CD4-positive, alpha-beta T cell treated with Interleukin-6 for 4 hours (primary cell): Measurements from ENCODE around the gene SLC8A1.

Experiments used
- DNase-seq: peaks from one replicate; pipeline ENCODE4 v3.0.0-alpha.2; 2020; ENCODE audit warnings: mixed read lengths

Gene SLC8A1

GRCh38 chr2:40300391-40300790, 151.5 kb downstream of the SLC8A1 start:
- DNase-seq, result no peak

- DNase-seq, result no peak
These were observed 152.1 kb downstream of the SLC8A1 start for GRCh38 chr2:40299781-40300180.

- DNase-seq, result no peak
These were observed 152.7 kb downstream of the SLC8A1 start for GRCh38 chr2:40299173-40299572.

GRCh38 chr2:40298026-40298425, 153.9 kb downstream of the SLC8A1 start:
- no peak for DNase-seq

- no peak for DNase-seq
These were observed 159.6 kb downstream of the SLC8A1 start for GRCh38 chr2:40292291-40292690.

- no peak for DNase-seq
These were observed 162.0 kb downstream of the SLC8A1 start for GRCh38 chr2:40289771-40290404.

GRCh38 chr2:40287773-40288172, 164.1 kb downstream of the SLC8A1 start:
- no peak for DNase-seq

- no peak for DNase-seq
These were observed 164.7 kb downstream of the SLC8A1 start for GRCh38 chr2:40287195-40287594.

GRCh38 chr2:40286721-40287120, 165.2 kb downstream of the SLC8A1 start:
- no peak for DNase-seq

GRCh38 chr2:40285391-40285790, 166.5 kb downstream of the SLC8A1 start:
- no peak for DNase-seq

GRCh38 chr2:40284797-40285196, 167.1 kb downstream of the SLC8A1 start:
- no peak for DNase-seq

- no peak for DNase-seq
These were observed 168.6 kb downstream of the SLC8A1 start for GRCh38 chr2:40283111-40283909.

GRCh38 chr2:40282428-40282827, 169.5 kb downstream of the SLC8A1 start:
- DNase-seq, result no peak

- DNase-seq, result no peak
These were observed 170.6 kb downstream of the SLC8A1 start for GRCh38 chr2:40281021-40281940.

GRCh38 chr2:40279482-40279881, 172.4 kb downstream of the SLC8A1 start:
- no peak for DNase-seq

GRCh38 chr2:40279001-40279400, 172.9 kb downstream of the SLC8A1 start:
- no peak for DNase-seq

GRCh38 chr2:40276076-40276475, 175.8 kb downstream of the SLC8A1 start:
- no peak for DNase-seq

- DNase-seq, result no peak
These were observed 177.6 kb downstream of the SLC8A1 start for GRCh38 chr2:40274270-40274669.

GRCh38 chr2:40273734-40274182, 178.1 kb downstream of the SLC8A1 start:
- DNase-seq, result no peak

GRCh38 chr2:40271094-40271493, 180.8 kb downstream of the SLC8A1 start:
- DNase-seq, result no peak

- no peak for DNase-seq
These were observed 181.5 kb downstream of the SLC8A1 start for GRCh38 chr2:40270372-40270771.

- no peak for DNase-seq
These were observed 183.3 kb downstream of the SLC8A1 start for GRCh38 chr2:40268566-40268965.

GRCh38 chr2:40266201-40266600, 185.7 kb downstream of the SLC8A1 start:
- no peak for DNase-seq
